Natural killer cell (primary cell): ENCODE measurements around the gene PLEKHB2. TPM values are rescaled to one million over a fixed set of nuclear protein-coding genes. Genes with fewer than 3 reads are reported as not detected.
A peak's percentile ranks its signal among the peaks of the same experiment; 100 is the strongest.

Experiments used
- ATAC-seq, 3 donors: fragments of 150-1000 bp in 2 of 3; fragments of 200-7000 bp in 1 of 3; cut with Tn5 transposase; 1 replicate in 1 of 3; 2 replicates in 2 of 3; pipeline ENCODE4 v1.10.0; 2021; ENCODE audit warnings: mild to moderate bottlenecking in 2 of 3, moderate library complexity in 2 of 3
- DNase-seq, 2 donors: peaks; one replicate each; pipeline versions ENCODE4 v3.0.0 to v3.0.0-alpha.2; 2013 to 2021; ENCODE audit warnings: mixed read lengths in 1 of 2
- H3K27ac ChIP-seq: one replicate; pipeline ENCODE4 v1.5.1; 2013; ENCODE audit warnings: mild to moderate bottlenecking, low read length
- H3K27me3 ChIP-seq: one replicate; pipeline ENCODE4 v1.6.1; 2013; ENCODE audit warnings: low read length; ENCODE audit not compliant: control insufficient read depth, insufficient read depth
- H3K36me3 ChIP-seq: one replicate; pipeline ENCODE4 v1.6.1; 2013; ENCODE audit warnings: low read length; ENCODE audit not compliant: control insufficient read depth, insufficient read depth
- H3K4me1 ChIP-seq: one replicate; pipeline ENCODE4 v1.6.1; 2013; ENCODE audit warnings: low read length; ENCODE audit not compliant: control insufficient read depth, insufficient read depth
- H3K4me3 ChIP-seq: one replicate; pipeline ENCODE4 v1.5.1; 2013; ENCODE audit warnings: low read length
- H3K9me3 ChIP-seq: one replicate; pipeline ENCODE4 v1.6.1; 2013; ENCODE audit warnings: low read length; ENCODE audit not compliant: control insufficient read depth, insufficient read depth
- H3K27ac Mint-ChIP-seq, 2 donors: one replicate each; pipeline ENCODE4 v1.8.0; 2022; ENCODE audit warnings: mild to moderate bottlenecking in 2 of 2, mixed read lengths in 2 of 2, moderate library complexity in 1 of 2
- H3K27me3 Mint-ChIP-seq, 2 donors: one replicate each; pipeline ENCODE4 v1.8.0; 2022; ENCODE audit warnings: low read depth in 2 of 2, mixed read lengths in 2 of 2
- H3K36me3 Mint-ChIP-seq: one replicate; pipeline ENCODE4 v1.8.0; 2022; ENCODE audit warnings: mixed read lengths
- H3K4me1 Mint-ChIP-seq, 2 donors: one replicate each; pipeline ENCODE4 v1.8.0; 2022; ENCODE audit warnings: mixed read lengths in 2 of 2
- H3K4me3 Mint-ChIP-seq: one replicate; pipeline ENCODE4 v1.8.0; 2022; ENCODE audit warnings: mild to moderate bottlenecking, moderate library complexity, mixed read lengths
- H3K9me3 Mint-ChIP-seq, 2 donors: one replicate each; pipeline ENCODE4 v1.8.0; 2022; ENCODE audit warnings: mixed read lengths in 2 of 2
- CTCF ChIP-seq: fragments of 200-600 bp; IDR thresholded peaks from one replicate; pipeline ENCODE4 v1.8.0; 2022; ENCODE audit warnings: antibody characterized with exemption
- WGBS: methylation state at CpG from one replicate; pipeline ENCODE4 v1.1.7; 2013; ENCODE audit warnings: missing lambda C conversion rate; ENCODE audit not compliant: insufficient coverage; 5-methylcytosine and 5-hydroxymethylcytosine counted together
- intact Hi-C: fragments of 100-400 bp; cut with micrococcal nuclease; formaldehyde crosslinking; loops from one replicate; pipeline ENCODE4 v1.14.2; 2022
- total RNA-seq, 4 donors: library from RNA; stranded (reverse); fragments of 120-200 nt in 1 of 4; gene quantifications; one replicate each; pipeline versions ENCODE4 v1.2.3 to v1.2.4, GENCODE V29; 2013 to 2022

Gene PLEKHB2
- total RNA-seq, 3 donors from 2014 or later (not counting 1 experiment from before 2014, with no cell fraction given), result 75.6 to 78.7 (median 77.4) TPM

GRCh38 chr2:131153529-131153928, 48.4 kb downstream of the PLEKHB2 start:
- Mint-ChIP-seq H3K36me3 (no peaks in the 10 kb centered on the region), H3K27ac (peak overlapping the region in 1 of 2 donors; percentile 62), H3K4me1 (peaks cover 0 to 19% of the 10 kb centered on the region in 2 donors), H3K9me3 (no peaks in the 10 kb centered on the region), H3K27me3 (no peaks in the 10 kb centered on the region), H3K4me3 (no peak overlapping the region)
- H3K27me3 ChIP-seq, result no peaks in the 10 kb centered on the region
- H3K36me3 ChIP-seq, result peaks cover 20% of the 10 kb centered on the region
- H3K4me1 ChIP-seq, result peaks cover 20% of the 10 kb centered on the region
- no peak for DNase-seq
- intact Hi-C loops, result loop anchor here (10.0 kb wide), 1 partner anchor 521 kb away; no protein-coding TSS in a partner anchor
- H3K27ac ChIP-seq, result no peak overlapping the region
- TF ChIP-seq CTCF, result no peak
- ATAC-seq, result no peak
- H3K9me3 ChIP-seq, result no peaks in the 10 kb centered on the region
- 68% methylated on average over 4 of the region's 4 CpGs for WGBS
- no peak overlapping the region for H3K4me3 ChIP-seq

DNA sequence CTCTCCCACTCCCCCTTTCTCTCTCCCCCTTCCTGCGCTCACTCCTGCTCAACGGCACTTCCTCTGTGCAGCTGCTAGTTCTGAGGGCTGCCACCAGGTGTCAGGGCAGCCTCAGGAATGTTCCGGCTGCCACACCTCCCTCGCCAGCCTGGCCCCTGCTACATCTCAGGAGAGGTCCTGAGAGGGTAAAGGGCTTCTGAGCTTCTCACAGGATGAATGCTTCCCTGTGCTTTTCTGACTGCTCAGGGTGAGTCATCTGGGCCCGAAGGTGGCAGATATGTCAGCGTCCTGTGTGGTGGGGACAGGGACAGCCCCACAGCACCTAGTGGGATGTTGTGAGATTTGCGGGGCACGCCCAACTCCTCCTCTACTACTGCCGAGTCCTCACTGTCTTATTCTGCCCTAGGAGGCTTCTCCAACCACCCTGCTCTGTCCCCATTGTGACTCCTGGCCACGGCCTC, 49.0 kb downstream of the PLEKHB2 start:
- Mint-ChIP-seq H3K27me3 (no peaks in the 10 kb centered on the region), H3K4me3 (no peak overlapping the region), H3K9me3 (no peaks in the 10 kb centered on the region), H3K4me1 (peaks cover 0 to 19% of the 10 kb centered on the region in 2 donors), H3K27ac (peak overlapping the region in 1 of 2 donors; percentile 62), H3K36me3 (no peaks in the 10 kb centered on the region)
- H3K9me3 ChIP-seq, result no peaks in the 10 kb centered on the region
- 35% methylated on average over 10 of the region's 10 CpGs for WGBS
- intact Hi-C loops, result loop anchor here (10.0 kb wide), 1 partner anchor 521 kb away; no protein-coding TSS in a partner anchor
- peak; percentile 77 to 91 (median 89) for ATAC-seq
- DNase-seq, result peak; percentile 41 to 82
- H3K36me3 ChIP-seq, result peaks cover 15% of the 10 kb centered on the region
- H3K4me3 ChIP-seq, result no peak overlapping the region
- H3K4me1 ChIP-seq, result peaks cover 20% of the 10 kb centered on the region
- peak; percentile 78 for TF ChIP-seq CTCF
- no peak overlapping the region for H3K27ac ChIP-seq
- H3K27me3 ChIP-seq, result no peaks in the 10 kb centered on the region

DNA sequence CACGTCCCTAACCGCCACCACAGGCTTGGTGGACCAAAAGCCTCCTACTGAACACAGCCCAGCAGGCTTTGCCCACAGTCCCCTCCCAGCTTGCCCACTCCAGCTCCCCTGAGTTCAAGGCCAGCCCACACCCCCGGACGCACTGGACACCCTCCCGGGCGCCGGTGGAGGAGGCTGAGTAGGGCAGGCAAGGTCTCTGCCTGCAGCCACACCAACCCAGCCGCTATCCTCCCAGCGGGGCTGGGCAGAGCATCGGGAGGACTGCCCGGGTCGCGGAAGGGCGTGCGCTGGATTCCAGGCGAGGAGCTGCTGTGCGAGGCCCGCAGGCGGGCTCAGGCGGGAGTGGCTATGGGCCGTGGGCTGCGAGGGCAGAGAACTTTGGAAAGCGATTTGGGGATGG, 49.5 kb downstream of the PLEKHB2 start:
- DNase-seq (no peak), ATAC-seq (no peak)
- H3K27me3 Mint-ChIP-seq, result no peaks in the 10 kb centered on the region
- no peak overlapping the region for H3K27ac ChIP-seq
- no peaks in the 10 kb centered on the region for H3K36me3 Mint-ChIP-seq
- no peaks in the 10 kb centered on the region for H3K27me3 ChIP-seq
- no peak for TF ChIP-seq CTCF
- WGBS, result 94% methylated on average over 23 of the region's 23 CpGs
- H3K4me1 Mint-ChIP-seq, result peaks cover 0 to 19% of the 10 kb centered on the region in 2 donors
- H3K27ac Mint-ChIP-seq, result no peak overlapping the region
- no peaks in the 10 kb centered on the region for H3K9me3 ChIP-seq
- H3K4me3 ChIP-seq, result no peak overlapping the region
- no peaks in the 10 kb centered on the region for H3K9me3 Mint-ChIP-seq
- intact Hi-C loops, result loop anchor here (10.0 kb wide), 1 partner anchor 520 kb away; no protein-coding TSS in a partner anchor
- peaks cover 20% of the 10 kb centered on the region for H3K4me1 ChIP-seq
- no peak overlapping the region for H3K4me3 Mint-ChIP-seq
- H3K36me3 ChIP-seq, result peaks cover 10% of the 10 kb centered on the region
